GM12892 (cell line): Measurements from ENCODE around the gene MZF1.

Source experiments
- POLR2A ChIP-seq: IDR thresholded peaks from 2 replicates; pipeline ENCODE4 v1.6.1; 2011; ENCODE audit warnings: low read depth, low read length, control low read depth
- POLR2AphosphoS5 ChIP-seq: IDR thresholded peaks from 2 replicates; pipeline ENCODE4 v1.6.1; 2011; ENCODE audit warnings: low read depth, low read length, control low read depth

DNA sequence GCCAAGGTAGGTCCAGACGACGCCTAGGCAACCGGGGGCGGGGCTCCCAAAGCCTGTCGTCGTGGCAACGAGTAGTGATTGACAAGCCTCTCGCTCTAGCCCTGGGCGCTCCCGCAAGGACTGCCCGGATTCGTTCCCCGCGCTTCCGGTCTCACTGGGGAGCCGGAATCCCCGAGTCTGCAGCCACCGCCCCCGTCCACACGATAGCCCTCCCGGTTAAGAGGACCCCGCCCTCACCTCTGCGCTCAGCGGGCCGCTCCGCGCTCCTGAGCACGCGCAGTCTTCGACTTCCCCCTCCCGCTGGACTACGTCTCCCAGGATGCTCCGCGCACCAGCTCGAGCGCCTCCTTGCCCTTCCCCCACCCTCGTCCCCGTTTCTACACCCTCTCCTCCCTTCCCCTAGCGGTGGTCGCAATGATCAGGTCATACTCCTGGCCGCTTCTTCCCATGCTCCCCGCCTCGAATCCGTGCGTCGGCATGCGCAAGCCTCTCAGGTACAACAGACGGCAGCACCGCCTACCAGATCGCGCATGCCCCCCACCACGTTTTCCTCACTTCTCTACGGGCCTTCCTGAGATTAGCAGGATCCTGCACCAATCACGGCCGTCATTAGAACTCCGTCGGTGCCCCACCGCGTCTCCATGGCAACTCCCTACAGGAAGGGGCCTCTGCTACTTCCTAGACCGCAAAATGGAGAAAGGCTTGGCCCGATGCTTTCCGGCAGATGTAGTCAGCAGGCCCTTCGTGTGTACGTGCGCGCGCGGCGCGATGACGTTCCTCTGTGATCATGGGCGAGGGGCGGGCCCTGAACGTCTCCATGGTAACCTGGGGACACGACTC lies at the start of gene MZF1:
- TF ChIP-seq POLR2A (peak; percentile 70; the same call in 1 of the 2 replicates), POLR2AphosphoS5 (peak; percentile 40; the same call in 1 of the 2 replicates)
